HepG2 (cell line): ENCODE data around the gene CHRNB1. TPM values are rescaled to one million over a fixed set of nuclear protein-coding genes. Genes with fewer than 3 reads are reported as not detected.

Source experiments
- DR1 ChIP-seq: sonication (generic); formaldehyde crosslinking; IDR thresholded peaks from 2 replicates; pipeline ENCODE4 v1.8.0; 2021; ENCODE audit warnings: mild to moderate bottlenecking, missing genetic modification reagents, inconsistent platforms
- HMG20B ChIP-seq: conservative IDR thresholded peaks from 2 replicates; pipeline ENCODE4 v1.6.1; 2016; ENCODE audit warnings: missing genetic modification reagents, missing compliant biosample characterization
- JUNB ChIP-seq: sonication (generic); formaldehyde crosslinking; IDR thresholded peaks from 2 replicates; pipeline ENCODE4 v1.8.0; 2022; ENCODE audit warnings: missing genetic modification reagents, mild to moderate bottlenecking, borderline replicate concordance
- KLF11 ChIP-seq: IDR thresholded peaks from 2 replicates; pipeline ENCODE4 v1.6.1; 2016; ENCODE audit warnings: missing compliant biosample characterization
- MXI1 ChIP-seq: IDR thresholded peaks from 3 replicates; pipeline ENCODE4 v1.6.1; 2012; ENCODE audit warnings: low read depth, low read length, inconsistent platforms, borderline replicate concordance
- NCOA2 ChIP-seq: sonication (generic); formaldehyde crosslinking; IDR thresholded peaks from 2 replicates; pipeline ENCODE4 v1.8.0; 2022; ENCODE audit warnings: inconsistent platforms
- NKX3-1 ChIP-seq: sonication (generic); formaldehyde crosslinking; IDR thresholded peaks from 2 replicates; pipeline ENCODE4 v1.5.0; 2020; ENCODE audit warnings: missing genetic modification reagents
- NONO ChIP-seq, 2 experiments: fragments of 450-650 bp in 1 of 2; sonication (generic) in 1 of 2; formaldehyde crosslinking in 1 of 2; IDR thresholded peaks in 1 of 2; conservative IDR thresholded peaks in 1 of 2; 2 replicates each; pipeline versions ENCODE4 v1.6.1 to v1.8.0; 2017 to 2022; ENCODE audit warnings: mild to moderate bottlenecking in 1 of 2, missing genetic modification reagents in 1 of 2, moderate library complexity in 1 of 2
- NRL ChIP-seq: sonication (generic); formaldehyde crosslinking; IDR thresholded peaks from 2 replicates; pipeline ENCODE4 v1.5.0; 2020; ENCODE audit warnings: missing genetic modification reagents, mild to moderate bottlenecking, moderate library complexity, borderline replicate concordance
- RBM22 ChIP-seq: fragments of 200-400 bp; formaldehyde crosslinking; optimal IDR thresholded peaks from 2 replicates; pipeline ENCODE3; 2017; ENCODE audit warnings: mild to moderate bottlenecking, low read length, moderate library complexity
- SKI ChIP-seq: fragments of 450-650 bp; IDR thresholded peaks from one replicate; pipeline ENCODE4 v1.6.1; 2018; ENCODE audit warnings: mild to moderate bottlenecking; ENCODE audit not compliant: partially characterized antibody
- SYNCRIP ChIP-seq: fragments of 200-400 bp; formaldehyde crosslinking; IDR thresholded peaks from 2 replicates; pipeline ENCODE4 v1.6.1; 2018; ENCODE audit warnings: mild to moderate bottlenecking, low read depth, low read length; ENCODE audit not compliant: insufficient read depth
- TMF1 ChIP-seq: sonication (generic); formaldehyde crosslinking; IDR thresholded peaks from 2 replicates; pipeline ENCODE4 v1.8.1; 2022; ENCODE audit warnings: low read depth, missing genetic modification reagents
- ZBTB7A ChIP-seq: sonication (generic); formaldehyde crosslinking; IDR thresholded peaks from 2 replicates; pipeline ENCODE4 v1.8.0; 2022; ENCODE audit warnings: mild to moderate bottlenecking, missing genetic modification reagents
- ZFP90 ChIP-seq: sonication (generic); formaldehyde crosslinking; IDR thresholded peaks from 2 replicates; pipeline ENCODE4 v1.8.0; 2022; ENCODE audit warnings: missing genetic modification reagents, mild to moderate bottlenecking, inconsistent platforms, borderline replicate concordance
- ZNF232 ChIP-seq: sonication (generic); formaldehyde crosslinking; IDR thresholded peaks from 2 replicates; pipeline ENCODE4 v1.4.0; 2020; ENCODE audit warnings: missing genetic modification reagents, borderline replicate concordance
- polyA plus RNA-seq, 8 experiments: library from polyadenylated mRNA; depleted of rRNA in 3 of 8; stranded (reverse) in 7 of 8; unstranded in 1 of 8; fragments of >200 nt; fragmentation: Illumina TruSeq in 4 of 8; extraction: Trizol in 4 of 8; gene quantifications; 2 replicates each; pipeline versions ENCODE4 v1.2.1 to v1.2.3, GENCODE V29; 2011 to 2016; ENCODE audit warnings: low read depth in 4 of 8, missing spikeins in 1 of 8, mixed read lengths in 1 of 8; ENCODE audit not compliant: insufficient read depth in 1 of 8
- total RNA-seq, 5 experiments: library from RNA; depleted of rRNA; stranded (reverse); fragments of >200 nt; fragmentation: Illumina TruSeq; extraction: Trizol; gene quantifications; 2 replicates each; pipeline ENCODE4 v1.2.3, GENCODE V29; 2016; ENCODE audit warnings: low read depth in 1 of 5
- TF ChIP-seq, protein P1 (sequence below): IDR thresholded peaks from 2 replicates; pipeline ENCODE4 v1.6.1; 2012; ENCODE audit warnings: inconsistent platforms
- TF ChIP-seq, protein P2 (sequence below): fragments of 450-650 bp; IDR thresholded peaks from 2 replicates; pipeline ENCODE4 v1.6.1; 2017
- TF ChIP-seq, protein P3 (sequence below): sonication (generic); formaldehyde crosslinking; conservative IDR thresholded peaks from 2 replicates; pipeline ENCODE4 v1.8.1; 2023; ENCODE audit warnings: missing genetic modification reagents
- TF ChIP-seq, protein P4 (sequence below): sonication (generic); formaldehyde crosslinking; conservative IDR thresholded peaks from 2 replicates; pipeline ENCODE4 v1.8.0; 2022; ENCODE audit warnings: missing genetic modification reagents

CHRNB1 gene
- total and polyA plus RNA-seq, 2 of the 13 experiments (the other 11 are each of a cell fraction or from before 2014, with no cell fraction given): 5.4 to 33.7 TPM

DNA sequence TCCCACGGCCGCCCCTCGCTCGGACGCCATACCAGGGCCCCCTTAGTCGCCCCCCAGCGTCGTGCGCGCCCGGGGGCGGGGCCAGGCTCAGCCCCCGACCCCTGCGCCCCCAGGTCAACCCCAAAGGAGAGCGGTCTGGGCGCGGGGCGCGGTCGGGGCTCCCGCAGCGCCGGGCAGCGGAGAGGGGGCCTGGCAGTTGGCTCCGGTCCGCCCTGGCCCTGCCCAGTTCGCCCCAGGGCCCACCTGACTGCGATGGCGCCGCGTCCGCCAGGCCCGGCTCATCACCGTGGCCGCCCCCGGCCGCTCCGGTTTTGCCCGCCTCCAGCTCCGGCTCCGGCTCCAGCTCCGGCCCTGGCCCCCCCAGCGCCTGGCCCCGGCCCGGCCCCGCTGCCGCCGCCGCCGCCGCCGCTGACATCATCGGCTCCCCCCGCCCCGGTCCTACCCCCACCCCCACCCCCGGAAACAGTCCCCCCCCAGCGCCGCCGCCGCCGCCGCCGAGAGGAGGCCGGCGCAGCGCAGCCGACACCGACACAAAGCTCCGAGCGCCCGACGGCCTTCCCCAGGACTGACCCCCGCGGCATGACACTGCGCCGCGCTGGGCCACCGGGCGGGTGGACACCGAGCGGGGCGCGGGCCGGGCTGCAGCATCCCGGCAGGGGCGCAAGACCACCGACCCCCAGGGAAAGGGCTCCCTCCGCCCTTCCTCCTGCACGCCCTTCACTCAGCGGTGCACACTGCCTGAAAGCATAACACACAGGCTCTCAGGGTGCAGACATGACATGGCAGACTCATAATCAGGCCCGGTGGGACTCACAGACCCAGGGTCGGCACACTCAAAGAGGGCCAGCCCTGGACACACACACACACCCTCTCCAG is 34.6 kb downstream of the CHRNB1 start, which contains the start of gene ZBTB4 (continued):
- TF ChIP-seq, protein P1, sequence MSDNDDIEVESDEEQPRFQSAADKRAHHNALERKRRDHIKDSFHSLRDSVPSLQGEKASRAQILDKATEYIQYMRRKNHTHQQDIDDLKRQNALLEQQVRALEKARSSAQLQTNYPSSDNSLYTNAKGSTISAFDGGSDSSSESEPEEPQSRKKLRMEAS: peak; percentile 33; the same call in 1 of the 2 replicates
- TF ChIP-seq, protein P2, sequence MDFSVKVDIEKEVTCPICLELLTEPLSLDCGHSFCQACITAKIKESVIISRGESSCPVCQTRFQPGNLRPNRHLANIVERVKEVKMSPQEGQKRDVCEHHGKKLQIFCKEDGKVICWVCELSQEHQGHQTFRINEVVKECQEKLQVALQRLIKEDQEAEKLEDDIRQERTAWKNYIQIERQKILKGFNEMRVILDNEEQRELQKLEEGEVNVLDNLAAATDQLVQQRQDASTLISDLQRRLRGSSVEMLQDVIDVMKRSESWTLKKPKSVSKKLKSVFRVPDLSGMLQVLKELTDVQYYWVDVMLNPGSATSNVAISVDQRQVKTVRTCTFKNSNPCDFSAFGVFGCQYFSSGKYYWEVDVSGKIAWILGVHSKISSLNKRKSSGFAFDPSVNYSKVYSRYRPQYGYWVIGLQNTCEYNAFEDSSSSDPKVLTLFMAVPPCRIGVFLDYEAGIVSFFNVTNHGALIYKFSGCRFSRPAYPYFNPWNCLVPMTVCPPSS: no peak
- TF ChIP-seq MXI1 (no peak; the same call in 2 of the 3 replicates), DR1 (no peak; the same call in 1 of the 2 replicates), SKI (peak; percentile 29), NKX3-1 (no peak), TMF1 (no peak), JUNB (CRISPR knock-in tag) (no peak), ZNF232 (no peak), NRL (no peak), NCOA2 (no peak), RBM22 (no peak), NONO (IDR thresholded peaks at IDR 0.05) (no peak), NONO (CRISPR knock-in tag; conservative IDR thresholded peaks at IDR 0.05) (no peak; the same call in 1 of the 2 replicates), ZFP90 (no peak), SYNCRIP (no peak), KLF11 (CRISPR knock-in tag) (no peak), HMG20B (no peak), ZBTB7A (peak; percentile 91; the same call in 1 of the 2 replicates)
- TF ChIP-seq, protein P3, sequence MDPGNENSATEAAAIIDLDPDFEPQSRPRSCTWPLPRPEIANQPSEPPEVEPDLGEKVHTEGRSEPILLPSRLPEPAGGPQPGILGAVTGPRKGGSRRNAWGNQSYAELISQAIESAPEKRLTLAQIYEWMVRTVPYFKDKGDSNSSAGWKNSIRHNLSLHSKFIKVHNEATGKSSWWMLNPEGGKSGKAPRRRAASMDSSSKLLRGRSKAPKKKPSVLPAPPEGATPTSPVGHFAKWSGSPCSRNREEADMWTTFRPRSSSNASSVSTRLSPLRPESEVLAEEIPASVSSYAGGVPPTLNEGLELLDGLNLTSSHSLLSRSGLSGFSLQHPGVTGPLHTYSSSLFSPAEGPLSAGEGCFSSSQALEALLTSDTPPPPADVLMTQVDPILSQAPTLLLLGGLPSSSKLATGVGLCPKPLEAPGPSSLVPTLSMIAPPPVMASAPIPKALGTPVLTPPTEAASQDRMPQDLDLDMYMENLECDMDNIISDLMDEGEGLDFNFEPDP (CRISPR knock-in tag): no peak
- TF ChIP-seq, protein P4, sequence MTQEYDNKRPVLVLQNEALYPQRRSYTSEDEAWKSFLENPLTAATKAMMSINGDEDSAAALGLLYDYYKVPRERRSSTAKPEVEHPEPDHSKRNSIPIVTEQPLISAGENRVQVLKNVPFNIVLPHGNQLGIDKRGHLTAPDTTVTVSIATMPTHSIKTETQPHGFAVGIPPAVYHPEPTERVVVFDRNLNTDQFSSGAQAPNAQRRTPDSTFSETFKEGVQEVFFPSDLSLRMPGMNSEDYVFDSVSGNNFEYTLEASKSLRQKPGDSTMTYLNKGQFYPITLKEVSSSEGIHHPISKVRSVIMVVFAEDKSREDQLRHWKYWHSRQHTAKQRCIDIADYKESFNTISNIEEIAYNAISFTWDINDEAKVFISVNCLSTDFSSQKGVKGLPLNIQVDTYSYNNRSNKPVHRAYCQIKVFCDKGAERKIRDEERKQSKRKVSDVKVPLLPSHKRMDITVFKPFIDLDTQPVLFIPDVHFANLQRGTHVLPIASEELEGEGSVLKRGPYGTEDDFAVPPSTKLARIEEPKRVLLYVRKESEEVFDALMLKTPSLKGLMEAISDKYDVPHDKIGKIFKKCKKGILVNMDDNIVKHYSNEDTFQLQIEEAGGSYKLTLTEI: no peak
